ENCODE results near the gene ARHGAP33. TPM values are rescaled to one million over a fixed set of nuclear protein-coding genes. Genes with fewer than 3 reads are reported as not detected.

The ARHGAP33 gene
- total and polyA plus RNA-seq, 5 donors = 1.5 to 11.8 (median 4.3) TPM

GRCh38 chr19:35806597-35806996 lies 31.2 kb downstream of the ARHGAP33 start:
- peaks cover 2% of the 10 kb centered on the region for H3K27me3 ChIP-seq (ENCODE audit: control insufficient read depth, insufficient read depth)

GRCh38 chr19:35807633-35808032 lies 32.3 kb downstream of the ARHGAP33 start:
- peaks cover 2% of the 10 kb centered on the region for H3K27me3 ChIP-seq (ENCODE audit: control insufficient read depth, insufficient read depth)

More at GRCh38 chr19:35806597-35806996, 31.2 kb downstream of the ARHGAP33 start:
- H3K4me3 ChIP-seq (ENCODE audit: low read length) = no peak overlapping the region
- no peaks in the 10 kb centered on the region for H3K9me3 ChIP-seq (ENCODE audit: control insufficient read depth, low read length)
- WGBS = 82% methylated on average over 18 of the region's 18 CpGs
- no peak overlapping the region for H3K27ac ChIP-seq (ENCODE audit: low read length)
- no peak for DNase-seq
- H3K4me1 ChIP-seq (ENCODE audit: control insufficient read depth, insufficient read depth, low read length) = no peaks in the 10 kb centered on the region
- ATAC-seq = peak in 1 of 2 donors; percentile 33
- intact Hi-C loops (cut with DNase I) = no loop called here

GRCh38 chr19:35811317-35812219 lies 36.2 kb downstream of the ARHGAP33 start:
- no peaks in the 10 kb centered on the region for H3K9me3 ChIP-seq (ENCODE audit: control insufficient read depth, low read length)
- H3K27me3 ChIP-seq (ENCODE audit: control insufficient read depth, insufficient read depth) = no peaks in the 10 kb centered on the region
- no peak for DNase-seq
- H3K4me1 ChIP-seq (ENCODE audit: control insufficient read depth, insufficient read depth, low read length) = no peaks in the 10 kb centered on the region
- no peak overlapping the region for H3K4me3 ChIP-seq (ENCODE audit: low read length)
- intact Hi-C loops (cut with DNase I) = no loop called here
- no peak for ATAC-seq
- 69% methylated on average over 18 of the region's 18 CpGs for WGBS
- H3K27ac ChIP-seq (ENCODE audit: low read length) = no peak overlapping the region

More at GRCh38 chr19:35807633-35808032, 32.3 kb downstream of the ARHGAP33 start:
- ATAC-seq = no peak
- Histone ChIP-seq H3K4me1 (ENCODE audit: control insufficient read depth, insufficient read depth, low read length) (no peaks in the 10 kb centered on the region), H3K27ac (ENCODE audit: low read length) (no peak overlapping the region), H3K9me3 (ENCODE audit: control insufficient read depth, low read length) (no peaks in the 10 kb centered on the region), H3K4me3 (ENCODE audit: low read length) (no peak overlapping the region)
- no peak for DNase-seq
- WGBS = 90% methylated on average over 5 of the region's 5 CpGs
- intact Hi-C loops (cut with DNase I) = no loop called here

GRCh38 chr19:35812220-35813042 lies 37.1 kb downstream of the ARHGAP33 start, which contains the start of gene PRODH2:
TSS of gene PRODH2 (minus strand) at chr19:35812845. CDS start at chr19:35812805, 40 bp downstream.
- Histone ChIP-seq H3K27ac (ENCODE audit: low read length) (no peak within 1 kb of the TSS), H3K4me3 (ENCODE audit: low read length) (no peak within 1 kb of the TSS), H3K4me1 (ENCODE audit: control insufficient read depth, insufficient read depth, low read length) (no peaks in the 10 kb centered on the region), H3K27me3 (ENCODE audit: control insufficient read depth, insufficient read depth) (no peaks in the 10 kb centered on the region), H3K9me3 (ENCODE audit: control insufficient read depth, low read length) (no peaks in the 10 kb centered on the region)
- intact Hi-C loops (cut with DNase I) = no loop called here
- 70% methylated on average over 26 of the region's 26 CpGs for WGBS
- DNase-seq (no peak), ATAC-seq (no peak)

GRCh38 chr19:35813043-35813890 lies 37.9 kb downstream of the ARHGAP33 start:
- no peak for DNase-seq
- intact Hi-C loops (cut with DNase I) = no loop called here
- 85% methylated on average over 11 of the region's 11 CpGs for WGBS
- H3K4me3 ChIP-seq (ENCODE audit: low read length) = no peak overlapping the region
- no peaks in the 10 kb centered on the region for H3K9me3 ChIP-seq (ENCODE audit: control insufficient read depth, low read length)
- no peaks in the 10 kb centered on the region for H3K4me1 ChIP-seq (ENCODE audit: control insufficient read depth, insufficient read depth, low read length)
- no peak overlapping the region for H3K27ac ChIP-seq (ENCODE audit: low read length)
- no peaks in the 10 kb centered on the region for H3K27me3 ChIP-seq (ENCODE audit: control insufficient read depth, insufficient read depth)
- no peak for ATAC-seq

GRCh38 chr19:35816262-35816661 lies 40.9 kb downstream of the ARHGAP33 start:
- Histone ChIP-seq H3K27me3 (ENCODE audit: control insufficient read depth, insufficient read depth) (no peaks in the 10 kb centered on the region), H3K27ac (ENCODE audit: low read length) (no peak overlapping the region), H3K4me3 (ENCODE audit: low read length) (no peak overlapping the region), H3K9me3 (ENCODE audit: control insufficient read depth, low read length) (no peaks in the 10 kb centered on the region), H3K4me1 (ENCODE audit: control insufficient read depth, insufficient read depth, low read length) (no peaks in the 10 kb centered on the region)
- 26% methylated on average over 6 of the region's 6 CpGs for WGBS
- no peak for DNase-seq
- ATAC-seq = no peak
- intact Hi-C loops (cut with DNase I) = no loop called here

- ATAC-seq = no peak
These were observed 41.5 kb downstream of the ARHGAP33 start for GRCh38 chr19:35816846-35817245.

GRCh38 chr19:35818445-35818844 lies 43.1 kb downstream of the ARHGAP33 start:
- Histone ChIP-seq H3K4me1 (ENCODE audit: control insufficient read depth, insufficient read depth, low read length) (no peaks in the 10 kb centered on the region), H3K4me3 (ENCODE audit: low read length) (no peak overlapping the region), H3K9me3 (ENCODE audit: control insufficient read depth, low read length) (no peaks in the 10 kb centered on the region), H3K27me3 (ENCODE audit: control insufficient read depth, insufficient read depth) (no peaks in the 10 kb centered on the region), H3K27ac (ENCODE audit: low read length) (no peak overlapping the region)
- intact Hi-C loops (cut with DNase I) = no loop called here
- no peak for DNase-seq
- no peak for ATAC-seq
- WGBS = 71% methylated on average over 3 of the region's 3 CpGs

More at GRCh38 chr19:35816846-35817245, 41.5 kb downstream of the ARHGAP33 start:
- no peak for DNase-seq
- Histone ChIP-seq H3K27ac (ENCODE audit: low read length) (no peak overlapping the region), H3K4me3 (ENCODE audit: low read length) (no peak overlapping the region), H3K4me1 (ENCODE audit: control insufficient read depth, insufficient read depth, low read length) (no peaks in the 10 kb centered on the region), H3K9me3 (ENCODE audit: control insufficient read depth, low read length) (no peaks in the 10 kb centered on the region), H3K27me3 (ENCODE audit: control insufficient read depth, insufficient read depth) (no peaks in the 10 kb centered on the region)
- intact Hi-C loops (cut with DNase I) = no loop called here
- WGBS = 80% methylated on average over 9 of the region's 9 CpGs

- H3K9me3 ChIP-seq (ENCODE audit: control insufficient read depth, low read length) = no peaks in the 10 kb centered on the region
- ATAC-seq (no peak), DNase-seq (no peak)
- no peak overlapping the region for H3K27ac ChIP-seq (ENCODE audit: low read length)
- H3K4me3 ChIP-seq (ENCODE audit: low read length) = no peak overlapping the region
- 75% methylated on average over 3 of the region's 3 CpGs for WGBS
- no peaks in the 10 kb centered on the region for H3K27me3 ChIP-seq (ENCODE audit: control insufficient read depth, insufficient read depth)
- H3K4me1 ChIP-seq (ENCODE audit: control insufficient read depth, insufficient read depth, low read length) = no peaks in the 10 kb centered on the region
- intact Hi-C loops (cut with DNase I) = loop anchor here in 1 of 4 donors (5.0 kb wide), 1 partner anchor 130 kb away; no protein-coding TSS in a partner anchor
These were observed 47.2 kb downstream of the ARHGAP33 start for GRCh38 chr19:35822579-35822978.

GRCh38 chr19:35824150-35824549 lies 48.8 kb downstream of the ARHGAP33 start:
- H3K9me3 ChIP-seq (ENCODE audit: control insufficient read depth, low read length) = no peaks in the 10 kb centered on the region
- no peak for ATAC-seq
- H3K27me3 ChIP-seq (ENCODE audit: control insufficient read depth, insufficient read depth) = no peaks in the 10 kb centered on the region
- H3K27ac ChIP-seq (ENCODE audit: low read length) = no peak overlapping the region
- WGBS = 81% methylated on average over 5 of the region's 5 CpGs
- no peak overlapping the region for H3K4me3 ChIP-seq (ENCODE audit: low read length)
- no peaks in the 10 kb centered on the region for H3K4me1 ChIP-seq (ENCODE audit: control insufficient read depth, insufficient read depth, low read length)
- intact Hi-C loops (cut with DNase I) = loop anchor here in 1 of 4 donors (5.0 kb wide), 1 partner anchor 132 kb away; no protein-coding TSS in a partner anchor
- no peak for DNase-seq
